G401.6 (cell line): ENCODE results near the gene GRIA1.

Experiments used
- FAIRE-seq: peaks from 2 replicates; lab custom pipeline; 2012; peaks lifted over from hg19 to GRCh38; lab: Jason Lieb, UNC

Gene GRIA1

GRCh38 chr5:153500178-153500577 lies 9.7 kb downstream of the GRIA1 start:
- no peak for FAIRE-seq

- no peak for FAIRE-seq
Observed at GRCh38 chr5:153504726-153505125, 14.3 kb downstream of the GRIA1 start.

- FAIRE-seq, result no peak
Observed at GRCh38 chr5:153508700-153509099, 18.2 kb downstream of the GRIA1 start.

GRCh38 chr5:153511622-153512021 lies 21.2 kb downstream of the GRIA1 start:
- no peak for FAIRE-seq

GRCh38 chr5:153513156-153513555 lies 22.7 kb downstream of the GRIA1 start:
- FAIRE-seq, result no peak

- FAIRE-seq, result no peak
Observed at GRCh38 chr5:153515301-153515700, 24.8 kb downstream of the GRIA1 start.

- no peak for FAIRE-seq
Observed at GRCh38 chr5:153516504-153517240, 26.2 kb downstream of the GRIA1 start.

GRCh38 chr5:153517241-153517611 lies 26.8 kb downstream of the GRIA1 start:
- FAIRE-seq, result no peak

GRCh38 chr5:153520137-153520536 lies 29.7 kb downstream of the GRIA1 start:
- FAIRE-seq, result no peak

GRCh38 chr5:153520952-153521351 lies 30.5 kb downstream of the GRIA1 start:
- no peak for FAIRE-seq

- FAIRE-seq, result no peak
Observed at GRCh38 chr5:153523211-153523610, 32.7 kb downstream of the GRIA1 start.

GRCh38 chr5:153523831-153524230 lies 33.4 kb downstream of the GRIA1 start:
- FAIRE-seq, result no peak

GRCh38 chr5:153525536-153525935 lies 35.1 kb downstream of the GRIA1 start:
- no peak for FAIRE-seq

- no peak for FAIRE-seq
Observed at GRCh38 chr5:153530357-153531143, 40.1 kb downstream of the GRIA1 start.

- FAIRE-seq, result no peak
Observed at GRCh38 chr5:153533546-153533945, 43.1 kb downstream of the GRIA1 start.

- no peak for FAIRE-seq
Observed at GRCh38 chr5:153534102-153534501, 43.6 kb downstream of the GRIA1 start.

GRCh38 chr5:153537207-153537606 lies 46.7 kb downstream of the GRIA1 start:
- no peak for FAIRE-seq

- FAIRE-seq, result no peak
Observed at GRCh38 chr5:153539983-153540382, 49.5 kb downstream of the GRIA1 start.

GRCh38 chr5:153542536-153542935 lies 52.1 kb downstream of the GRIA1 start:
- no peak for FAIRE-seq

GRCh38 chr5:153543288-153543687 lies 52.8 kb downstream of the GRIA1 start:
- FAIRE-seq, result no peak

GRCh38 chr5:153543959-153544470 lies 53.5 kb downstream of the GRIA1 start:
- no peak for FAIRE-seq

GRCh38 chr5:153544706-153545105 lies 54.2 kb downstream of the GRIA1 start:
- FAIRE-seq, result no peak

- no peak for FAIRE-seq
Observed at GRCh38 chr5:153546566-153546965, 56.1 kb downstream of the GRIA1 start.
